LNCAP (cell line): ENCODE measurements around the gene ARMC10.

Experiments used
- CTCF ChIP-seq: fragments of 450-650 bp; IDR thresholded peaks from 2 replicates; pipeline ENCODE4 v1.5.1; 2017; ENCODE audit warnings: mild to moderate bottlenecking

ARMC10 gene

GRCh38 chr7:103075337-103075918, 488 bp downstream of the ARMC10 start:
- TF ChIP-seq CTCF, result no peak

GRCh38 chr7:103076764-103077163, 1.8 kb downstream of the ARMC10 start:
- TF ChIP-seq CTCF, result no peak

GRCh38 chr7:103077318-103077717, 2.4 kb downstream of the ARMC10 start:
- TF ChIP-seq CTCF, result no peak

- no peak for TF ChIP-seq CTCF
Measured at GRCh38 chr7:103079836-103080235, 4.9 kb downstream of the ARMC10 start.

- no peak for TF ChIP-seq CTCF
Measured at GRCh38 chr7:103080923-103081322, 6.0 kb downstream of the ARMC10 start.

- TF ChIP-seq CTCF, result no peak
Measured at GRCh38 chr7:103082497-103082896, 7.6 kb downstream of the ARMC10 start.

GRCh38 chr7:103083210-103083609, 8.3 kb downstream of the ARMC10 start:
- TF ChIP-seq CTCF, result no peak

- no peak for TF ChIP-seq CTCF
Measured at GRCh38 chr7:103093429-103093828, 18.5 kb downstream of the ARMC10 start.
